SK-MEL-5 (cell line): ENCODE data around the gene IDH3A. TPM values are rescaled to one million over a fixed set of nuclear protein-coding genes. Genes with fewer than 3 reads are reported as not detected.

Experiments used
- DNase-seq: peaks from one replicate; pipeline ENCODE4 v3.0.0-alpha.2; 2016; ENCODE audit warnings: low read depth, low spot score
- in situ Hi-C: cut with HindIII; loops from 2 replicates; pipeline ENCODE4 v1.10.0; 2016; ENCODE audit warnings: low sequenced_read_pairs, high pct_unique_total_duplicates, low pct_unique_long_range_greater_than_20kb
- total RNA-seq: library from RNA; depleted of rRNA; stranded (reverse); fragments of >200 nt; shearing (Covaris generic); gene quantifications from 2 replicates; pipeline ENCODE4 v1.2.3, GENCODE V29; 2014

IDH3A gene
- total RNA-seq, 1 experiment from 2014 or later: 71.7 TPM

GRCh38 chr15:78179906-78180305 lies 30.7 kb downstream of the IDH3A start:
- DNase-seq: no peak
- in situ Hi-C loops: no loop called here

- in situ Hi-C loops: no loop called here
- no peak for DNase-seq
Measured at GRCh38 chr15:78182336-78182700, 33.2 kb downstream of the IDH3A start.

- DNase-seq: no peak
- in situ Hi-C loops: no loop called here
Measured at GRCh38 chr15:78182821-78183220, 33.7 kb downstream of the IDH3A start.

- in situ Hi-C loops: no loop called here
- no peak for DNase-seq
Measured at GRCh38 chr15:78192826-78193594, 43.8 kb downstream of the IDH3A start.

GRCh38 chr15:78193731-78194567 lies 44.8 kb downstream of the IDH3A start:
- in situ Hi-C loops: no loop called here
- DNase-seq: no peak

GRCh38 chr15:78194568-78194925 lies 45.4 kb downstream of the IDH3A start:
- DNase-seq: no peak
- in situ Hi-C loops: no loop called here

GRCh38 chr15:78195735-78196201 lies 46.6 kb downstream of the IDH3A start:
- peak; percentile 46 for DNase-seq
- in situ Hi-C loops: no loop called here

- no peak for DNase-seq
- in situ Hi-C loops: no loop called here
Measured at GRCh38 chr15:78197632-78198031, 48.5 kb downstream of the IDH3A start.

- no peak for DNase-seq
- in situ Hi-C loops: no loop called here
Measured at GRCh38 chr15:78200276-78200930, 51.2 kb downstream of the IDH3A start.

- in situ Hi-C loops: no loop called here
- no peak for DNase-seq
Measured at GRCh38 chr15:78201281-78202190, 52.4 kb downstream of the IDH3A start.

GRCh38 chr15:78203346-78204225 lies 54.4 kb downstream of the IDH3A start:
- in situ Hi-C loops: no loop called here
- no peak for DNase-seq

- in situ Hi-C loops: no loop called here
- peak; percentile 86 for DNase-seq
Measured at GRCh38 chr15:78204351-78205309, 55.5 kb downstream of the IDH3A start.

- in situ Hi-C loops: no loop called here
- DNase-seq: no peak
Measured at GRCh38 chr15:78205337-78205736, 56.2 kb downstream of the IDH3A start.

GRCh38 chr15:78205856-78206255 lies 56.7 kb downstream of the IDH3A start:
- in situ Hi-C loops: no loop called here

GRCh38 chr15:78206326-78207109 lies 57.4 kb downstream of the IDH3A start:
- in situ Hi-C loops: no loop called here
- no peak for DNase-seq

More at GRCh38 chr15:78205856-78206255, 56.7 kb downstream of the IDH3A start:
- no peak for DNase-seq
